Fibroblast of villous mesenchyme (primary cell): ENCODE measurements around the gene BRICD5. TPM values are rescaled to one million over a fixed set of nuclear protein-coding genes. Genes with fewer than 3 reads are reported as not detected.

Source experiments
- DNase-seq: peaks from one replicate; pipeline ENCODE4 v3.0.0-alpha.2; 2010; ENCODE audit warnings: low read depth
- H3K4me3 ChIP-seq: 2 replicates; pipeline ENCODE4 v1.5.1; 2011; ENCODE audit warnings: low read depth, mild to moderate bottlenecking, low read length
- CTCF ChIP-seq: IDR thresholded peaks from 2 replicates; pipeline ENCODE4 v1.5.1; 2012; ENCODE audit warnings: low read depth, mild to moderate bottlenecking, low read length; ENCODE audit not compliant: insufficient read depth
- total RNA-seq: library from RNA; depleted of rRNA; stranded (reverse); fragments of >200 nt; gene quantifications from 2 replicates; pipeline ENCODE4 v1.2.3, GENCODE V29; 2012

The BRICD5 gene
- total RNA-seq, 1 donor, result 1.7 TPM

- no peak for TF ChIP-seq CTCF
- DNase-seq, result no peak
Observed at GRCh38 chr16:2171601-2172178, 39.0 kb downstream of the BRICD5 start.

GRCh38 chr16:2170587-2171435 lies 39.9 kb downstream of the BRICD5 start:
- H3K4me3 ChIP-seq, result no peak overlapping the region
- no peak for TF ChIP-seq CTCF
- DNase-seq, result no peak

More at GRCh38 chr16:2171601-2172178, 39.0 kb downstream of the BRICD5 start:
- no peak overlapping the region for H3K4me3 ChIP-seq

- H3K4me3 ChIP-seq, result no peak overlapping the region
- DNase-seq, result no peak
- no peak for TF ChIP-seq CTCF
Observed at GRCh38 chr16:2170080-2170479, 40.6 kb downstream of the BRICD5 start.

GRCh38 chr16:2167068-2167638 lies 43.5 kb downstream of the BRICD5 start:
- no peak overlapping the region for H3K4me3 ChIP-seq
- DNase-seq, result no peak
- TF ChIP-seq CTCF, result no peak

- no peak for DNase-seq
- TF ChIP-seq CTCF, result no peak
Observed at GRCh38 chr16:2166263-2167067, 44.2 kb downstream of the BRICD5 start.

GRCh38 chr16:2165861-2166260 lies 44.8 kb downstream of the BRICD5 start:
- no peak overlapping the region for H3K4me3 ChIP-seq
- no peak for TF ChIP-seq CTCF
- no peak for DNase-seq

More at GRCh38 chr16:2166263-2167067, 44.2 kb downstream of the BRICD5 start:
- H3K4me3 ChIP-seq, result no peak overlapping the region
